Umbilical cord (tissue), 2 donors: ENCODE data around the gene LRG1. TPM values are rescaled to one million over a fixed set of nuclear protein-coding genes. Genes with fewer than 3 reads are reported as not detected.

ENCODE experiments used
- DNase-seq: peaks from one replicate; pipeline ENCODE4 v3.0.0-alpha.2; 2015; ENCODE audit warnings: low spot score
- total RNA-seq: library from RNA; depleted of rRNA; stranded (reverse); fragments of >200 nt; gene quantifications from one replicate; pipeline ENCODE4 v1.2.3, GENCODE V29; 2014; ENCODE audit warnings: low replicate concordance; ENCODE audit not compliant: insufficient read depth

The LRG1 gene
- total RNA-seq, 1 donor from 2014 or later = 5.5 TPM

- no peak for DNase-seq
Measured at GRCh38 chr19:4494691-4495064, 45.2 kb downstream of the LRG1 start.

DNA sequence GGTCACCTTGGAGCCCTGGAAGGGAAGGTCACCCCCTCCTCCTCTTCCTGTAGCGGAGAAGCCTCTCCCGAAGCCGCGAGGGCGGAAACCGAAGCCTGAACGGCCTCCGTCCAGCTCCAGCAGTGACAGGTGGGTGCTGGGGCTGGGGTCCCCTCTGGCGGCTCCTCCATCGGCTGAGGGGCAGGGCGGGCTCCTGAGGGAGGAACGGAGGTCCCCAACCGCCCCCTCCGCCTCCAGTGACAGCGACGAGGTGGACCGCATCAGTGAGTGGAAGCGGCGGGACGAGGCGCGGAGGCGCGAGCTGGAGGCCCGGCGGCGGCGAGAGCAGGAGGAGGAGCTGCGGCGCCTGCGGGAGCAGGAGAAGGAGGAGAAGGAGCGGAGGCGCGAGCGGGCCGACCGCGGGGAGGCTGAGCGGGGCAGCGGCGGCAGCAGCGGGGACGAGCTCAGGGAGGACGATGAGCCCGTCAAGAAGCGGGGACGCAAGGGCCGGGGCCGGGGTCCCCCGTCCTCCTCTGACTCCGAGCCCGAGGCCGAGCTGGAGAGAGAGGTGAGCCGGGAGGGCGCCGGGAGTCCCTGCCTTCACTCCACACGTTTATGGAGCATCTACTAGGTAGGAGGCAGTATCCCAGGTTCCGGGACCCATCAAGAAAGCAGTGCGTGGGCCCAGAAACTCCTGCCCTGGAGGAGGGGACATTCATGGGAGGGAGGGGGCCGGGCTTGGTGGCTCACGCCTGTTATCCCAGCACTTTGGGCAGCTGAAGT, 45.7 kb downstream of the LRG1 start:
- DNase-seq = no peak

- no peak for DNase-seq
Measured at GRCh38 chr19:4493104-4493928, 46.5 kb downstream of the LRG1 start.

- no peak for DNase-seq
Measured at GRCh38 chr19:4492337-4493103, 47.3 kb downstream of the LRG1 start.

DNA sequence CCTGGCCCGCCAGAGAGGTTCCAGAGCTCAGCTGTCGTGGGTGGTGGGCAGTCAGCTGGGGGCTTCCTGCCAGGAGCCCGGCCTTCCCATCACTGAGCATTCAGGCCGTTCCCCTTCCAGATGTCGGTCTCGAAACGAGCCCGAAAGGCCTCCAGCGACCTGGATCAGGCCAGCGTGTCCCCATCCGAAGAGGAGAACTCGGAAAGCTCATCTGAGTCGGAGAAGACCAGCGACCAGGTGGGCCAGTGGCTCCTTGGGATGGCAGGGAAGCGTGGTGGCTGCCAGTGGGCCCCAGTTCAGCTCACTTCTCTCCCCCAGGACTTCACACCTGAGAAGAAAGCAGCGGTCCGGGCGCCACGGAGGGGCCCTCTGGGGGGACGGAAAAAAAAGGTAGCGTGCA, 48.4 kb downstream of the LRG1 start:
- DNase-seq = no peak

DNA sequence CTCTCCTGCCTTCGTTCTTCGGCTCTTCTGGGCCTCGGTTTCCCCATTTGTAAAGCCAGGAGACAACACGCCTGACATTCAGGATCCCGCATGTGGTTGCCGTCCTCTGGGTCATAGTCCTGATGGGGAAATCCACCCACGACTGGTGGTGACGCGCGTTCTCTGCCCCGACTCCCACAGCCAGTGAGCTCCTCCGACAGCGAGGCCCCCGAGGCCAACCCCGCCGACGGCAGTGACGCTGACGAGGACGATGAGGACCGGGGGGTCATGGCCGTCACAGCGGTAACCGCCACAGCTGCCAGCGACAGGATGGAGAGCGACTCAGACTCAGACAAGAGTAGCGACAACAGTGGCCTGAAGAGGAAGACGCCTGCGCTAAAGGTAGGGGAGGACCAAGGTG, 51.3 kb downstream of the LRG1 start:
- DNase-seq = no peak

- no peak for DNase-seq
Measured at GRCh38 chr19:4487572-4487971, 52.3 kb downstream of the LRG1 start.

Other genes with a start within 250 kb of the LRG1 start
- gene TMIGD2, start 237.6 kb downstream of the LRG1 start, total RNA-seq = not detected
- 3.4 TPM for gene FSD1, start 235.4 kb downstream of the LRG1 start, total RNA-seq
- not detected for gene STAP2, start 201.2 kb downstream of the LRG1 start, total RNA-seq
- gene MPND, start 196.5 kb downstream of the LRG1 start, total RNA-seq = 6.3 TPM
- gene SH3GL1, start 139.5 kb downstream of the LRG1 start, total RNA-seq = 21.9 TPM
- 13.0 TPM for gene CHAF1A, start 137.4 kb downstream of the LRG1 start, total RNA-seq
- gene UBXN6, start 82.2 kb downstream of the LRG1 start, total RNA-seq = 169 TPM
- gene HDGFL2, start 67.7 kb downstream of the LRG1 start, total RNA-seq = 27.7 TPM
- 0.96 TPM for gene PLIN4, start 21.6 kb downstream of the LRG1 start, total RNA-seq
- gene PLIN5, start 4.8 kb downstream of the LRG1 start, total RNA-seq = 0.72 TPM
- gene SEMA6B, start 19.6 kb upstream of the LRG1 start, total RNA-seq = 7.7 TPM
- 2.6 TPM for gene TNFAIP8L1, start 99.5 kb upstream of the LRG1 start, total RNA-seq
- gene MYDGF, start 130.3 kb upstream of the LRG1 start, total RNA-seq = 65.7 TPM
- 17.6 TPM for gene DPP9, start 183.8 kb upstream of the LRG1 start, total RNA-seq